BJ (cell line): ENCODE results near the gene FBXO10. TPM values are rescaled to one million over a fixed set of nuclear protein-coding genes. Genes with fewer than 3 reads are reported as not detected.

Experiments
- CTCF ChIA-PET: fragments of 350-600 bp; formaldehyde crosslinking; extraction: SDS; loops from one replicate; lab custom pipeline; 2021; ENCODE audit warnings: antibody characterized with exemption, inconsistent platforms; lab: Yijun Ruan, JAX
- POLR2A ChIA-PET: fragments of 300-600 bp; sonication (Branson Sonifier 250); formaldehyde crosslinking; extraction: SDS; loops from one replicate; lab custom pipeline; 2021; ENCODE audit warnings: antibody characterized with exemption; lab: Charles Lee
- DNase-seq: peaks from one replicate; pipeline ENCODE4 v3.0.0-alpha.2; 2011; ENCODE audit warnings: low read depth
- H3K27me3 ChIP-seq: 2 replicates; pipeline ENCODE4 v1.6.0; 2011; ENCODE audit warnings: low read length; ENCODE audit not compliant: control insufficient read depth, insufficient read depth
- H3K36me3 ChIP-seq: 2 replicates; pipeline ENCODE4 v1.5.1; 2011; ENCODE audit warnings: low read length; ENCODE audit not compliant: control insufficient read depth, insufficient read depth
- H3K4me3 ChIP-seq: 2 replicates; pipeline ENCODE4 v1.5.1; 2011; ENCODE audit warnings: low read depth, mild to moderate bottlenecking, control low read depth, low read length
- polyA plus RNA-seq: library from polyadenylated mRNA; depleted of rRNA; stranded (reverse); fragments of >200 nt; gene quantifications from 2 replicates; pipeline ENCODE4 v1.2.3, GENCODE V29; 2011
- TF ChIP-seq, protein P1 (sequence below): IDR thresholded peaks from 2 replicates; pipeline ENCODE4 v1.5.1; 2011; ENCODE audit warnings: low read depth, mild to moderate bottlenecking, control low read depth, inconsistent platforms, low read length, moderate library complexity; ENCODE audit not compliant: insufficient read depth

The FBXO10 gene
- polyA plus RNA-seq, 1 experiment = 13.3 TPM

DNA sequence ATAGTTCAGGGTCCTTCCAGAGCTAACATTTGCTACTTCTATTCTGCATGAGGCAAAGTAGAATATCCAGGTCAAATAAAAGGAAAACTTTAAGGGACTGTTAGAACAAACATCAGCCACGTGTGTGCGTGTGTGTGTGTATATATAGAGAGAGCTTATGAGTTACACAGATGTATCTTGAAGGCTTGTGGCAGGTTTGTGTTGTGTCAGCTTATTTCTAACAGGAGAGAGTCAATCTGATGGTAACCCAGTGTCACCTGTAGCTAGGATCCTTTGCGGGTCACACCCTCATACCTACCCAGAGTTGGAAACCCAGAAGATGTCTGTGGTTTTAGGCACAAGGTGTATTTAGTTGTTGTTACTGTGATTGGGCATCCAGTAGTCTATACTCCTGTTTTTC, 77.7 kb downstream of the FBXO10 start:
- TF ChIP-seq, protein P1, sequence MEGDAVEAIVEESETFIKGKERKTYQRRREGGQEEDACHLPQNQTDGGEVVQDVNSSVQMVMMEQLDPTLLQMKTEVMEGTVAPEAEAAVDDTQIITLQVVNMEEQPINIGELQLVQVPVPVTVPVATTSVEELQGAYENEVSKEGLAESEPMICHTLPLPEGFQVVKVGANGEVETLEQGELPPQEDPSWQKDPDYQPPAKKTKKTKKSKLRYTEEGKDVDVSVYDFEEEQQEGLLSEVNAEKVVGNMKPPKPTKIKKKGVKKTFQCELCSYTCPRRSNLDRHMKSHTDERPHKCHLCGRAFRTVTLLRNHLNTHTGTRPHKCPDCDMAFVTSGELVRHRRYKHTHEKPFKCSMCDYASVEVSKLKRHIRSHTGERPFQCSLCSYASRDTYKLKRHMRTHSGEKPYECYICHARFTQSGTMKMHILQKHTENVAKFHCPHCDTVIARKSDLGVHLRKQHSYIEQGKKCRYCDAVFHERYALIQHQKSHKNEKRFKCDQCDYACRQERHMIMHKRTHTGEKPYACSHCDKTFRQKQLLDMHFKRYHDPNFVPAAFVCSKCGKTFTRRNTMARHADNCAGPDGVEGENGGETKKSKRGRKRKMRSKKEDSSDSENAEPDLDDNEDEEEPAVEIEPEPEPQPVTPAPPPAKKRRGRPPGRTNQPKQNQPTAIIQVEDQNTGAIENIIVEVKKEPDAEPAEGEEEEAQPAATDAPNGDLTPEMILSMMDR = no peak
- peaks cover 27% of the 10 kb centered on the region for H3K36me3 ChIP-seq
- DNase-seq = no peak
- ChIA-PET CTCF (interaction anchor here (0.6 to 1.5 kb wide), 2 partner anchors 12 to 85 kb away, joined by 4 to 6 read pairs; no protein-coding TSS in a partner anchor), POLR2A (no interaction called here)
- no peak overlapping the region for H3K4me3 ChIP-seq
- no peaks in the 10 kb centered on the region for H3K27me3 ChIP-seq

DNA sequence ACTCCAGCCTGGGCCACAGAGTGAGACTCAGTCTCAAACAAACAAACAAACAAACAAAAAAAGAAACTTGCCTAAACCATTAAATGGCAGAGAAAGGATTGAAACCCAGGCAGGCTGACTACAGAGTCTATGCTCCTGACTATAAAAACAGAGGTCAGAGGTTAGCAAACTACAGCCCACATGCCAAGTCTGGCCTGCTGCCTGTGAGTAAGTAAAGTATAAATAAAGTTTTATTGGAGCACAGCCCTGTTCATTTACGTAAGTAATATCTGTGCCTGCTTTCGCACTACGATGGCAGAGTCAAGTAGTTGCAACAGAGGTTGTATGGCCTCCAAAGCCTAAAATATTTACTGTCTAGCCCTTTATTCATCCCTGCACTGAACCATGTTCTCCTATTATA, 78.9 kb downstream of the FBXO10 start:
- no peak for DNase-seq
- Histone ChIP-seq H3K4me3 (no peak overlapping the region), H3K27me3 (no peaks in the 10 kb centered on the region), H3K36me3 (peaks cover 25% of the 10 kb centered on the region)
- TF ChIP-seq, protein P1 = no peak
- CTCF ChIA-PET = interaction anchor here (1.5 kb wide), 1 partner anchor 11 kb away, joined by 6 read pairs; no protein-coding TSS in a partner anchor
- POLR2A ChIA-PET = no interaction called here

DNA sequence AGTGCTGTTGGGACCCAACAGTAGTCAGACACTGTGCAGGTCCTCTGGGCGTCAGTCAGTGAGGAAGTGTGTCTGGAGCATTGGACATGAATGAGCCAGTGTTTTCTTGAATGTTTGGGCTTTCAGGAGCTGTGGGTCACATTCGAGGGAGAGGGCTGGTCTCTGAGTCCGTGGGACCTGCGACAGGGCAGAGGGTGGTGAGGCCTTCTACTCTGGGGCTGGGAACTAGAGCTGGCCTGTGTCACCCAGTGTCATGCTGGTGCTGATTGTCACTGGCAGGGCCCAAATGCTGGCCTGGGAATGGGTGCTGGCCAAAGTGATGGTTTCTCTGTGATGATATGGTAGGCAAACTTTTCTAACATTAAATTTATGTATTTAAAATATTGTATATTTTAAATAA, 80.2 kb downstream of the FBXO10 start:
- ChIA-PET CTCF (no interaction called here), POLR2A (interaction anchor here (0.6 kb wide), 1 partner anchor 306 kb away, joined by 3 read pairs; no protein-coding TSS in a partner anchor)
- Histone ChIP-seq H3K4me3 (no peak overlapping the region), H3K36me3 (peaks cover 20% of the 10 kb centered on the region), H3K27me3 (no peaks in the 10 kb centered on the region)
- DNase-seq = no peak
- TF ChIP-seq, protein P1 = no peak

DNA sequence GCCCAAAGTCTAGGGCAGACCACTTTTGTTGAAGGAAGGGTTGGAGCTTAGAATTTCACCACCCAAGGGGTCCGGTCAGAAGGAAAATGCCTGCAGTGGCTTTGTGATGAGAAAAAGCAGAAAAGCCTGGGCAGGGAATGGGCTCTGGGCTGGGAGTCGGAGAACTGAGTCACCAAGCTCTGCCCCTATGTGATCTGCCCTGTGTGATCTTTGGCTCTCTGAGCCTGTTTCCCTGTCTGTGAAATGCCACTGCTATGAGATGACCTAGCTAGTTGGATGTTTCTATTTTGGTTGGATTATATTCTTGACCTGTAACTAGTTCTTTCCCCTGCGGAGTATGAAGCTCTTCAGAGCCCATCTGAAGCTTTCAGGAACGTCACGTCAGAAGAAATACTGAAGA, 80.6 kb downstream of the FBXO10 start:
- TF ChIP-seq, protein P1 = no peak
- DNase-seq = no peak
- CTCF ChIA-PET = no interaction called here
- H3K36me3 ChIP-seq = peaks cover 18% of the 10 kb centered on the region
- POLR2A ChIA-PET = interaction anchor here (0.6 kb wide), 1 partner anchor 306 kb away, joined by 3 read pairs; no protein-coding TSS in a partner anchor
- no peak overlapping the region for H3K4me3 ChIP-seq
- no peaks in the 10 kb centered on the region for H3K27me3 ChIP-seq

DNA sequence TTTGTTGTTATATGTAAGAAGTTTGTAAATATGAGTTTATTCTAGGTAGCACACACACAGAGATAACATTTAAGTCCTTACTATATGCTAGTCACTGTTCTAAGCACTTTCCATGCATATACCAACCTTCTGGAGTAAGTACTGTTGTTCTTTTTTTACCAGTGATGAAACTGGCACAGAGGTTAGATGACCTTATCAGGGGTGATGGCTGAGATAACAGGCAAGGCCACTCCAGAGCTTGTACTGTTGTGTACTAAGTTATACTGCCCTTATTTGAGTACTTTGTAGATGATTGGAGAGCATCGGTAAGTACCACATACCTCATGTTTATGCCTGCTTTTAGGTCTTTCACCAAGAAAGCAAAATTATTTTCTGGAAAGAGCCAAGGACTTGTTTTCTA, 84.2 kb downstream of the FBXO10 start:
- H3K36me3 ChIP-seq = peaks cover 15% of the 10 kb centered on the region

More for the DNA sequence above, 84.2 kb downstream of the FBXO10 start:
- Histone ChIP-seq H3K4me3 (no peak overlapping the region), H3K27me3 (no peaks in the 10 kb centered on the region)
- no peak for DNase-seq
- CTCF ChIA-PET = no interaction called here
- TF ChIP-seq, protein P1 = no peak
- POLR2A ChIA-PET = no interaction called here
